AG04450 (cell line): ENCODE measurements around the gene JMJD1C. TPM values are rescaled to one million over a fixed set of nuclear protein-coding genes. Genes with fewer than 3 reads are reported as not detected.
A peak's percentile ranks its signal among the peaks of the same experiment; 100 is the strongest.

Experiments used
- CTCF ChIA-PET: fragments of 300-600, 350-600 bp; formaldehyde crosslinking; extraction: SDS; loops from one replicate; lab custom pipeline; 2022; ENCODE audit warnings: antibody characterized with exemption, inconsistent platforms; lab: Charles Lee
- POLR2A ChIA-PET: fragments of 350-600 bp; formaldehyde crosslinking; extraction: SDS; loops from one replicate; lab custom pipeline; 2021; ENCODE audit warnings: antibody characterized with exemption, inconsistent platforms; lab: Yijun Ruan, JAX
- DNase-seq: peaks from one replicate; pipeline ENCODE4 v3.0.0-alpha.2; 2011; ENCODE audit warnings: low read depth, low spot score
- H3K27ac ChIP-seq: one replicate; pipeline ENCODE4 v1.5.1; 2012; ENCODE audit warnings: low read depth, low read length, control low read depth
- H3K27me3 ChIP-seq: one replicate; pipeline ENCODE4 v1.6.0; 2012; ENCODE audit warnings: low read length; ENCODE audit not compliant: control insufficient read depth, insufficient read depth
- H3K4me3 ChIP-seq: 2 replicates; pipeline ENCODE4 v1.5.1; 2011; ENCODE audit warnings: mild to moderate bottlenecking, low read depth, low read length, control low read depth
- H3K9me3 ChIP-seq: 2 replicates; pipeline ENCODE4 v1.5.1; 2012; ENCODE audit warnings: low read length; ENCODE audit not compliant: control insufficient read depth, insufficient read depth
- CTCF ChIP-seq: IDR thresholded peaks from 2 replicates; pipeline ENCODE4 v1.5.1; 2011; ENCODE audit warnings: low read depth, low read length, control low read depth, inconsistent platforms
- polyA plus RNA-seq: library from polyadenylated mRNA; depleted of rRNA; stranded (reverse); fragments of >200 nt; gene quantifications from 2 replicates; pipeline ENCODE4 v1.2.3, GENCODE V29; 2011

JMJD1C gene
- polyA plus RNA-seq, 1 experiment = 45.0 TPM

GRCh38 chr10:63267414-63268148 lies 198.2 kb downstream of the JMJD1C start:
- Histone ChIP-seq H3K9me3 (no peaks in the 10 kb centered on the region), H3K4me3 (peak overlapping the region; percentile 65), H3K27ac (peak overlapping the region; percentile 42), H3K27me3 (no peaks in the 10 kb centered on the region)
- DNase-seq = peak; percentile 79
- POLR2A ChIA-PET = interaction anchor here (0.5 to 3.7 kb wide), 9 partner anchors 10 to 363 kb away, joined by 3 to 26 read pairs (median 5); partner anchors contain the start of gene REEP3
- CTCF ChIA-PET = interaction anchor here (0.6 to 3.3 kb wide), 6 partner anchors 12 to 453 kb away, joined by 3 to 18 read pairs (median 4); no protein-coding TSS in a partner anchor
- TF ChIP-seq CTCF = no peak

- Histone ChIP-seq H3K27ac (no peak overlapping the region), H3K4me3 (peak overlapping the region; percentile 65), H3K27me3 (no peaks in the 10 kb centered on the region), H3K9me3 (no peaks in the 10 kb centered on the region)
- DNase-seq = no peak
- POLR2A ChIA-PET = interaction anchor here (0.5 to 3.7 kb wide), 2 partner anchors 46 to 364 kb away, joined by 9 to 26 read pairs; no protein-coding TSS in a partner anchor
- no peak for TF ChIP-seq CTCF
- CTCF ChIA-PET = interaction anchor here (0.6 to 3.3 kb wide), 2 partner anchors 353 to 363 kb away, joined by 6 to 18 read pairs; no protein-coding TSS in a partner anchor
Measured at GRCh38 chr10:63266391-63267316, 199.1 kb downstream of the JMJD1C start.

GRCh38 chr10:63265683-63266235 lies 200.0 kb downstream of the JMJD1C start:
- TF ChIP-seq CTCF = no peak
- CTCF ChIA-PET = interaction anchor here (1.6 kb wide), 1 partner anchor 48 kb away, joined by 7 read pairs; no protein-coding TSS in a partner anchor
- H3K27me3 ChIP-seq = no peaks in the 10 kb centered on the region
- no peaks in the 10 kb centered on the region for H3K9me3 ChIP-seq
- peak overlapping the region; percentile 65 for H3K4me3 ChIP-seq
- H3K27ac ChIP-seq = no peak overlapping the region
- POLR2A ChIA-PET = no interaction called here
- DNase-seq = no peak

GRCh38 chr10:63265222-63265617 lies 200.6 kb downstream of the JMJD1C start:
- no peak for DNase-seq
- ChIA-PET CTCF (interaction anchor here (0.8 to 1.6 kb wide), 3 partner anchors 14 to 455 kb away, joined by 3 to 7 read pairs (median 4); no protein-coding TSS in a partner anchor), POLR2A (interaction anchor here (0.6 kb wide), 1 partner anchor 18 kb away, joined by 3 read pairs; no protein-coding TSS in a partner anchor)
- peak overlapping the region; percentile 65 for H3K4me3 ChIP-seq
- TF ChIP-seq CTCF = no peak
- H3K27ac ChIP-seq = no peak overlapping the region
- H3K9me3 ChIP-seq = no peaks in the 10 kb centered on the region
- no peaks in the 10 kb centered on the region for H3K27me3 ChIP-seq
